Thyroid gland (tissue), 4 donors: Measurements from ENCODE around the gene KRT74.

Experiments used
- CTCF ChIP-seq, 6 experiments: fragments of 200-600 bp in 3 of 6; fragments of 450-650 bp in 3 of 6; sonication (generic) in 3 of 6; IDR thresholded peaks; one replicate each; pipeline ENCODE4 v1.5.1; 2016 to 2019; ENCODE audit warnings: antibody characterized with exemption in 6 of 6, mild to moderate bottlenecking in 2 of 6, inconsistent platforms in 1 of 6, moderate library complexity in 1 of 6
- POLR2A ChIP-seq, 2 donors: fragments of 450-650 bp; IDR thresholded peaks; one replicate each; pipeline ENCODE4 v1.6.1; 2017; ENCODE audit warnings: antibody characterized with exemption in 2 of 2, mild to moderate bottlenecking in 2 of 2, moderate library complexity in 1 of 2

DNA sequence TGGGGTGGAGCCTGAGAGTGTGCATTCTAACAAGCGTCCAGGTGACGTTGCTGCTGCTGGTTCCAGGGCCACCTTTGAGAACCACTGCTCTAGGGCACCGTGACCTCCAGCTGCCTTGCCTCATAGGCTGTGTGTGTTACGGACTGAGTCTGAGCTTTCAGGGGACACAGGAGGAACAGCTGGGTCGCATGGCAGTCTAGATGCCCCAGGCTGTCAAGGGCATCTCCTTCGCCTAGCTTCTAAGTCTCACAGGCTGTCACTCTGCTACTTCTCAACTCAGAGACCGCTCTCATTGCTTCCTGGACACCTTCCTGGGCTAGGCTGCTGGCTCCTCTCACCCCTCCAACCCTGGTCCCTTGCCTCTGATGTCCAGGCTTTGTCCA is 43.8 kb upstream of the KRT74 start:
- TF ChIP-seq CTCF (IDR thresholded peaks at IDR 0.05) (no peak), POLR2A (IDR thresholded peaks at IDR 0.05) (no peak)
